Fibroblast of lung (primary cell): Measurements from ENCODE around the gene TRAF3. TPM values are rescaled to one million over a fixed set of nuclear protein-coding genes. Genes with fewer than 3 reads are reported as not detected.
"Not testable (repeated sequence)": the region's sequence is repeated elsewhere in the genome, so short reads cannot be mapped to it uniquely, and the experiment has no call there.

Experiments used
- DNase-seq, 2 donors: peaks; one replicate each; pipeline versions ENCODE4 v3.0.0 to v3.0.0-alpha.2; 2010; ENCODE audit warnings: low read depth in 2 of 2
- H2AFZ ChIP-seq: 2 replicates; pipeline ENCODE4 v1.5.1; 2012; ENCODE audit warnings: low read length, control low read depth, inconsistent platforms
- H3K27ac ChIP-seq: 2 replicates; pipeline ENCODE4 v1.5.1; 2011; ENCODE audit warnings: low read length, control low read depth; ENCODE audit not compliant: insufficient read depth
- H3K27me3 ChIP-seq: 2 replicates; pipeline ENCODE4 v1.5.1; 2011; ENCODE audit warnings: mild to moderate bottlenecking, low read length; ENCODE audit not compliant: control insufficient read depth, insufficient read depth
- H3K36me3 ChIP-seq: 2 replicates; pipeline ENCODE4 v1.5.1; 2011; ENCODE audit warnings: low read length; ENCODE audit not compliant: control insufficient read depth, insufficient read depth
- H3K4me1 ChIP-seq: 2 replicates; pipeline ENCODE4 v1.5.1; 2011; ENCODE audit warnings: low read length; ENCODE audit not compliant: control insufficient read depth, insufficient read depth; ENCODE audit errors: extremely low read depth
- H3K4me2 ChIP-seq: 2 replicates; pipeline ENCODE4 v1.5.1; 2011; ENCODE audit warnings: low read length, control low read depth; ENCODE audit not compliant: insufficient read depth; ENCODE audit errors: extremely low read depth
- H3K4me3 ChIP-seq, 4 experiments: fragments of 200-600 bp in 1 of 4; sonication (generic) in 1 of 4; replicated peaks in 1 of 4; 2 replicates each; pipeline ENCODE4 v1.5.1; 2011 to 2016; ENCODE audit warnings: low read length in 4 of 4, low read depth in 3 of 4, mild to moderate bottlenecking in 3 of 4, control low read depth in 2 of 4, inconsistent platforms in 1 of 4, mixed read lengths in 1 of 4; ENCODE audit not compliant: insufficient read depth in 1 of 4; ENCODE audit errors: control extremely low read depth in 1 of 4
- H3K79me2 ChIP-seq: 2 replicates; pipeline ENCODE4 v1.5.1; 2012; ENCODE audit warnings: mild to moderate bottlenecking, low read length, inconsistent platforms; ENCODE audit not compliant: control insufficient read depth, insufficient read depth
- H3K9ac ChIP-seq: 2 replicates; pipeline ENCODE4 v1.5.1; 2011; ENCODE audit warnings: mild to moderate bottlenecking, low read length, control low read depth; ENCODE audit not compliant: insufficient read depth
- H3K9me3 ChIP-seq: 2 replicates; pipeline ENCODE4 v1.5.1; 2012; ENCODE audit warnings: low read depth, low read length; ENCODE audit not compliant: control insufficient read depth, insufficient read depth
- H4K20me1 ChIP-seq: 2 replicates; pipeline ENCODE4 v1.5.1; 2011; ENCODE audit warnings: low read length; ENCODE audit not compliant: control insufficient read depth, insufficient read depth; ENCODE audit errors: extremely low read depth
- CTCF ChIP-seq, 2 donors: IDR thresholded peaks in 1 of 2; conservative IDR thresholded peaks in 1 of 2; 1 replicate in 1 of 2; 2 replicates in 1 of 2; pipeline ENCODE4 v1.5.1; 2011 to 2012; ENCODE audit warnings: low read length in 2 of 2, control low read depth in 1 of 2, inconsistent platforms in 1 of 2, low read depth in 1 of 2, mild to moderate bottlenecking in 1 of 2
- EZH2 ChIP-seq: IDR thresholded peaks from 2 replicates; pipeline ENCODE4 v1.5.1; 2012; ENCODE audit warnings: low read length, control low read depth, mild to moderate bottlenecking; ENCODE audit errors: missing control alignments
- polyA plus RNA-seq, 2 donors: library from polyadenylated mRNA; depleted of rRNA in 1 of 2; stranded (reverse) in 1 of 2; unstranded in 1 of 2; fragments of >200 nt; gene quantifications; 2 replicates each; pipeline ENCODE4 v1.2.1, GENCODE V29; 2011 to 2012; ENCODE audit warnings: missing spikeins in 1 of 2
- total RNA-seq: library from RNA; depleted of rRNA; stranded (reverse); fragments of >200 nt; gene quantifications from 2 replicates; pipeline ENCODE4 v1.2.1, GENCODE V29; 2014

Gene TRAF3
- total and polyA plus RNA-seq, 2 donors (not counting 1 experiment from before 2014, with no cell fraction given) = 12.1 to 14.4 TPM

- no peaks in the 10 kb centered on the region for H3K9me3 ChIP-seq
- H3K27me3 ChIP-seq = no peaks in the 10 kb centered on the region
- no peak overlapping the region for H3K4me3 ChIP-seq
- H3K79me2 ChIP-seq = peaks cover 5% of the 10 kb centered on the region
- H4K20me1 ChIP-seq = peaks cover 2% of the 10 kb centered on the region
- no peak overlapping the region for H3K9ac ChIP-seq
- H3K4me1 ChIP-seq = peaks cover 4% of the 10 kb centered on the region
- TF ChIP-seq EZH2 (no peak), CTCF (conservative IDR thresholded peaks at IDR 0.05 in 1 of 2, IDR thresholded peaks at IDR 0.05 in 1 of 2; ENCODE audit: low read depth in 1 of 2, low read length in 2 of 2) (no peak)
- H3K36me3 ChIP-seq = no peaks in the 10 kb centered on the region
- no peak for DNase-seq
- H3K27ac ChIP-seq = no peak overlapping the region
- H2AFZ ChIP-seq = no peak overlapping the region
- no peak overlapping the region for H3K4me2 ChIP-seq
Observed at GRCh38 chr14:102821252-102821651, 44.0 kb downstream of the TRAF3 start.

- Histone ChIP-seq H3K27ac (no peak overlapping the region), H3K4me3 (no peak overlapping the region), H3K9me3 (no peaks in the 10 kb centered on the region), H2AFZ (no peak overlapping the region), H3K4me2 (no peak overlapping the region), H3K36me3 (no peaks in the 10 kb centered on the region), H3K79me2 (peaks cover 5% of the 10 kb centered on the region), H4K20me1 (peaks cover 2% of the 10 kb centered on the region), H3K9ac (no peak overlapping the region), H3K27me3 (no peaks in the 10 kb centered on the region), H3K4me1 (peaks cover 4% of the 10 kb centered on the region)
- TF ChIP-seq EZH2 (no peak), CTCF (conservative IDR thresholded peaks at IDR 0.05 in 1 of 2, IDR thresholded peaks at IDR 0.05 in 1 of 2; ENCODE audit: low read depth in 1 of 2, low read length in 2 of 2) (no peak)
- DNase-seq = no peak
Observed at GRCh38 chr14:102822311-102822863, 45.1 kb downstream of the TRAF3 start.

- not testable (repeated sequence) for H3K27me3 ChIP-seq, H3K9ac ChIP-seq, H3K4me2 ChIP-seq, H3K9me3 ChIP-seq, H4K20me1 ChIP-seq, H3K36me3 ChIP-seq, H3K79me2 ChIP-seq, H2AFZ ChIP-seq, H3K4me1 ChIP-seq, H3K4me3 ChIP-seq, H3K27ac ChIP-seq, DNase-seq
Observed at GRCh38 chr14:102822887-102823286, 45.6 kb downstream of the TRAF3 start.
